ENCODE data around the gene C18orf63.
"Not testable (repeated sequence)": the region's sequence is repeated elsewhere in the genome, so short reads cannot be mapped to it uniquely, and the experiment has no call there.

C18orf63 gene

DNA sequence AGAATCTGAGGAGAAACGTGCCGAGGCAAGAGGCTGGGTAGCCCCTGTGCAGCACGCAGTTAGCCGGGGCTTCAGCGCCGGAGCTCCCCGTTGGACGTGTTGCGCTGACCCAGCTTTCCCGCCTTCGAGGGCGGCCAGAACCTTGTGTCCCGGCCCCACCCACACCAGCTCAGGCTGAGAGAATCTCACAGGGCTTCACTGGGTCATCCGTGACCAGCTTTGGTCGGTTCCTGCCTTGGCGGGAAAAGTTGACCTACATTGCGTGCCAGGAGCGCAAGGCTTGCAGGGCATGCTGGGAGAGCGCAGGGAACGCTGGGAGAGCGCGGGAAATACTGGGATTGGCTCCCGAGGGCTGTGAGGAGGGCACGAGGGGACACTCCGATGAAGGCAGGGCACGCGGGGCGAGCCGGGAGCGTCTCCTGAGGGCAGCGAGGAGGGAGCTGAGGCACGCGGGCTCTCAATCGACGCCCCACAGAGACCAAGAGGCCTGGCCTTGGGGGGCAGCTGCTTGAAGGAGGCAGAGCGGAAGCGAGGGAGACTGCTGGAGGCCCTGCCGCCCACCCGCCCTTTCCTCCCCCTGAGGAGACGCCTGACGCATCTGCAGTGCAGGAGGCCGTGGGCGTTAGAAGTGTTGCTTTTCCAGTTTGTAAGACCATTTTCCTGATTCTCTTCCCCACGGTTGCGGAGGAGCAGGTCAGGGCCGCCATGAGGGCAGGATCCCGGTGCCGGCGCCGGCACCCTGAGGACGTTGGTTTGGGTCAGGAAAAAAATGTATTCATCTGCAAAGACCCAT is at the start of gene C18orf63:
C18orf63 (plus strand) TSS at position 376 of the 793 bp plus-strand sequence. CDS start 2,027 bp downstream, outside the sequence.
- DNase-seq (ENCODE audit: low read depth, low spot score): no peak

DNA sequence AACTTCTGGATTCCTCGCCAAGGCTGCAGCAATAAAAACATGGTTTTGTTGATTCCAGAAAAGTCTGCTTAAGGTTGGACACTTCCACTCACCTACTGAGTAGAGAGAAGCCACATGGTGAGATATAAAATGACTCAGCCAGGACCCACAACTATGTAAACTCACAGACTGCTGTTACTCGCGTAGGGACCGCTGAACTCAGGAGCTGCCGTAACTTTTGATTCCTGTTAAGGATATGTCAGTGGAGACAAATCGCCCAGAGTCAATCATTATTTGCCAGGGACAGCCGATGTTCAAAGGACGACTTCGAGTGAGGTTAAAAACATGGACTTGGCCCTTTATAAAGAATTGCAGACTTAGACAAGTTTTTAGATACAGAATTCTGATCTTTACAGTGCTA is 49.5 kb upstream of the C18orf63 start:
- DNase-seq (ENCODE audit: low read depth, low spot score): no peak

GRCh38 chr18:74268175-74268574 is 47.5 kb upstream of the C18orf63 start:
- DNase-seq (ENCODE audit: low read depth, low spot score): peak; percentile 28

- peak; percentile 49 for DNase-seq (ENCODE audit: low read depth, low spot score)
These were observed 46.6 kb upstream of the C18orf63 start for GRCh38 chr18:74268933-74269620.

GRCh38 chr18:74271635-74272034 is 44.0 kb upstream of the C18orf63 start:
- no peak for DNase-seq (ENCODE audit: low read depth, low spot score)

GRCh38 chr18:74273394-74273793 is 42.2 kb upstream of the C18orf63 start:
- no peak for DNase-seq (ENCODE audit: low read depth, low spot score)

GRCh38 chr18:74274700-74275099 is 40.9 kb upstream of the C18orf63 start:
- no peak for DNase-seq (ENCODE audit: low read depth, low spot score)

GRCh38 chr18:74275736-74276135 is 39.9 kb upstream of the C18orf63 start:
- no peak for DNase-seq (ENCODE audit: low read depth, low spot score)

GRCh38 chr18:74276609-74277008 is 39.0 kb upstream of the C18orf63 start:
- DNase-seq (ENCODE audit: low read depth, low spot score): no peak

GRCh38 chr18:74277296-74277695 is 38.3 kb upstream of the C18orf63 start:
- DNase-seq (ENCODE audit: low read depth, low spot score): no peak

GRCh38 chr18:74278058-74278457 is 37.6 kb upstream of the C18orf63 start:
- DNase-seq (ENCODE audit: low read depth, low spot score): no peak

GRCh38 chr18:74278983-74279382 is 36.7 kb upstream of the C18orf63 start:
- no peak for DNase-seq (ENCODE audit: low read depth, low spot score)

DNA sequence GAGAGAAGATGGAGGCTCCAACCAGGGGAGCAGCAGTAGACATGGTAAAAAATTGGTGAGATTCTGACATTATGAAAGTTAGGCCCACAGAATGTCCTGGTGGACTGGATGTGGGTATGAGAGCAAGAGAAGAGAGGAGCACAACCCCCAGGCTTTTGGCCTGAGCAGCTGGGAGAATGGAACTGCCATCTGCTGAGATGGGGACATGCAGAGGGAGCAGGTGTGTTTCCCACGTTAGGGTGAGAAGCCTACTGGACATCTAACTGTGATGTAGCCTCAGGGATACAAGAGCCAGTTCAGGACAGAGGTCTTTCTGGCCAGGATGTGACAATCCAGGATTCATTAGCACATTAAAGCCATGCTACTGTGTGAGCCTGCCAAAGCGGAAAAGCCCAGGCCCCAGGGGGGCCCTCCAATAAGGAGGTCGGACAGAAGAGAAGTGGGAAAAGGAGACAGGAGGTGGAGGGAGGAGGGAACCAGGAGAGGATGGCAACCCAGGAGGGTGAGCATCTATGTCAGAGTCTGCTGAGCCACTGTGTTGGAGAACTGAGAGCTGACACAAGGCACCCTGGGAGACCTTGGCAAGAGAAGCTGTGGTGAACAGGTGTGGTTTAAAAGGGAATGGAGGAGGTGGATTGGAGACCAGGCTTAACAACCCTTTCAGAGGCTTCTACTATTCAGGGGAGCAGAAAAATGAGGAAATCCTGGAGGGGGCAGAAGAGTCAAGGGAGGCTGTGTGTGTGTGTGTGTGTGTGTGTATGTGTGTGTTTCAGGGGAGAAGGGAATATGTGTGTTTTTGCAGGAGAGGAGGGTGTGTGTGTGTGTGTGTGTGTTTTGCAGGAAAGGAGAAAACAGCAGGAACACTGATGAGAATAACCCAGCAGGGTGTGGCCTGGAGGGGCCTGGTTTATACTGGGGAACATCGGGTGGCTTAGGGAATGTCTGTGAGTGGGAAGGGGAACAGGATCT is 34.3 kb upstream of the C18orf63 start:
- peak; percentile 90 for DNase-seq (ENCODE audit: low read depth, low spot score)

DNA sequence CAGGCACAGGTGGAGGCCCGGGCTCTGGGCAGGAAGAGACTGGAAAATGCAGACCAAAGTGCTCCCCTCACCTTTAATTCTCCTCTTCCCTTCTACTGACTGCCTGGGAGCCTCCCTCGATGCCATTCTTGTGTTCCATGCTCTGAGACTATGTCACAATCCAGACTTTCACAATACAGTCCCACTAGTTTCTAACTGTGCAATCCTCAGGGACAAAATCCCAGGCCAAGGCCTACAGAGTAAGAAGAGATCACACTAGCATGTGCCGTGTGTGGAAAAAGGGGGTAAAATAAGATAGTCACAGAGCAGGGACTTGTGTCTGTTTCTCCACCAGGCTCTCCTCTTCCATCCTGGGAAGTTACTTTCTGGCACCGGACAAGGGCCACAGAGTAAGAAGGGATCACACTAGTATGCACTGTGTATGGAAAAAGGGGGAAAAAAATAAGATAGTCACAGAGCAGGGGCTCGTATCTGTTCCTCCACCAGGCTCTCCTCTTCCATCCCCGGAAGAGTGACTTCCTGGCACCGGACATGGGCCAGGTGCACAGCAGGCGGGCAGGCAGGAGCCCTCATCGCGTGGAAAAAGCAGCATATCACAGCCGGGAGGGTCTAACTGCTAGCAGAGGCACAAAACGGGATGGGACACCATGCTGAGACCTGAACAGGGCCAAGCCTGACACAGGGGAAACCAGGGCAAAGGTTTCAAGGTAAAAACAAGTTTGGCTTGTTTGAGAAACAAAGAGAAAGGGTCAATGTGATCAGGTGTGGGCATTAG is 33.5 kb upstream of the C18orf63 start:
- peak; percentile 66 for DNase-seq (ENCODE audit: low read depth, low spot score)

GRCh38 chr18:74282755-74283554 is 32.7 kb upstream of the C18orf63 start:
- DNase-seq (ENCODE audit: low read depth, low spot score): no peak

DNA sequence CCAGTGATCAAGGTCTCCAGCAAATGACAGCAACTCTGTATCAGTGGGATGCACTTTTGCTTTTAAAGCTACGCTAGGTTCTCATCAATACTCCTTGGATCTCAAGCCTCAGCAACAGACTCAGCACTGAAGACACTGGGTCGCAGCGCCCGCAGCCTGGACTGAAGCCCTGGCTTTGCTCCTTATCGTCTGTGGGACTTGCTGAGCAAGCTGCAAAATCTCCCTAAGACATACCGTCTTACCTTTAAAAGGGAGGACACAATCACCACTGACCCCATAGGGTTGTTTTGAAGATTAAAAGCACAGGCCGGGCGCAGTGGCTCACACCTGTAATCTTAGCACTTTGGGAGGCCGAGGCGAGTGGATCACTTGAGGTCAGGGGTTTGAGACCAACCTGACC is 32.0 kb upstream of the C18orf63 start:
- no peak for DNase-seq (ENCODE audit: low read depth, low spot score)

- no peak for DNase-seq (ENCODE audit: low read depth, low spot score)
These were observed 31.3 kb upstream of the C18orf63 start for GRCh38 chr18:74284191-74284979.

DNA sequence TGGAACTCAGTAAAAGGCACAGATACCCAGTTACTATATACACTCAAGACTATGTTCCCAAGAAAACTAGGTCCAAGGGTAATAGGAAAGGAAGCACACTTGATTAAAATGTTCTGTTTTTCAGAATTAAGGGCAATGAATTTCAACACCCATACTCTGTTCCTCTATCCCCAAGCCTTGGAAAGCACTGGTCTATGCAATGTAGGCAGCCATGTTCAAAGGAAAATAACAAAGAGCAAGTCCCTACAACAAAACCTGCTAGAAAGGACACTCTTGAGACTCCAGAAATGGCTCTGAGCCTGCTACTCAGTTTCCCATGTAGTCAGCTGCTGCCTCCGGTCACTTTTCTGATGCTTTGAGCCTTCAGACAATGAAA is 30.7 kb upstream of the C18orf63 start:
- DNase-seq (ENCODE audit: low read depth, low spot score): no peak

DNA sequence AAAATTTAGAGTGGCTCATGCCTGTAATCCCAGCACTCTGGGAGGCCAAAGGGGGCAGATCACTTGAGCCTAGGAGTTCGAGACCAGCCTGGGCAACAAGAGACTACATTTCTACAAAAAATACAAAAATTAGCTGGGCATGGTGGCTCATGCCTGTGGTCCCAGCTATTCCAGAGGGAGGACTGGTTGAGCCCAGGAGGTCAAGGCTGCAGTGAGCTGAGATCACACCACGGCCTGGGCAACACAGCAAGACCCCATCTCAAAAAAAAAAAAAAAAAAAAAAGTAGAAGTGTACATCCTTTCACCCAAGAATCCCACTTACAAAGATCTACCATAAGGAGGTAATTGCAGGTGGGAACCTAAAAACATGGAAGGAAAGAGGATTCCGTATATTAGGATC is 30.1 kb upstream of the C18orf63 start:
- DNase-seq (ENCODE audit: low read depth, low spot score): not testable (repeated sequence)

Measured in ELF-1 (cell line).